Peyer's patch (tissue), 4 donors: ENCODE measurements around the gene PTOV1. TPM values are rescaled to one million over a fixed set of nuclear protein-coding genes. Genes with fewer than 3 reads are reported as not detected.

Source experiments
- DNase-seq, 3 donors: peaks; one replicate each; pipeline ENCODE4 v3.0.0-alpha.2; 2017 to 2019
- H3K27ac ChIP-seq, 4 donors: fragments of 200-600 bp; sonication (generic); one replicate each; pipeline ENCODE4 v1.5.1; 2016 to 2019
- H3K27me3 ChIP-seq, 2 donors: fragments of 200-600 bp; sonication (generic); one replicate each; pipeline ENCODE4 v1.5.1; 2019
- H3K36me3 ChIP-seq, 3 donors: fragments of 200-600 bp; sonication (generic); one replicate each; pipeline ENCODE4 v1.5.1; 2016 to 2019
- H3K4me1 ChIP-seq, 4 donors: fragments of 200-600 bp; sonication (generic); one replicate each; pipeline ENCODE4 v1.5.1; 2016 to 2019
- H3K4me3 ChIP-seq, 4 donors: fragments of 200-600 bp; sonication (generic); 1 replicate in 3 of 4; 2 replicates in 1 of 4; pipeline ENCODE4 v1.5.1; 2016 to 2019; ENCODE audit warnings: mild to moderate bottlenecking in 1 of 4
- H3K9me3 ChIP-seq, 4 donors: fragments of 200-600 bp; sonication (generic); one replicate each; pipeline ENCODE4 v1.5.1; 2016 to 2019; ENCODE audit warnings: mild to moderate bottlenecking in 1 of 4
- POLR2A ChIP-seq, 2 donors: fragments of 450-650 bp; IDR thresholded peaks; one replicate each; pipeline ENCODE4 v1.5.1; 2017; ENCODE audit warnings: antibody characterized with exemption in 2 of 2, mild to moderate bottlenecking in 2 of 2, moderate library complexity in 2 of 2
- total RNA-seq, 4 donors: library from RNA; depleted of rRNA; stranded (reverse); fragments of >200 nt; gene quantifications; one replicate each; pipeline ENCODE4 v1.1.0, GENCODE V29; 2016
- TF ChIP-seq, protein P1 (sequence below), 6 experiments: fragments of 450-650 bp in 4 of 6; fragments of 200-600 bp in 2 of 6; sonication (generic) in 1 of 6; IDR thresholded peaks; one replicate each; pipeline ENCODE4 v1.5.1; 2017 to 2019; ENCODE audit warnings: antibody characterized with exemption in 6 of 6, mild to moderate bottlenecking in 3 of 6, moderate library complexity in 1 of 6

PTOV1 gene
- total RNA-seq, 4 donors from 2014 or later = 80.0 to 153 (median 95.9) TPM

DNA sequence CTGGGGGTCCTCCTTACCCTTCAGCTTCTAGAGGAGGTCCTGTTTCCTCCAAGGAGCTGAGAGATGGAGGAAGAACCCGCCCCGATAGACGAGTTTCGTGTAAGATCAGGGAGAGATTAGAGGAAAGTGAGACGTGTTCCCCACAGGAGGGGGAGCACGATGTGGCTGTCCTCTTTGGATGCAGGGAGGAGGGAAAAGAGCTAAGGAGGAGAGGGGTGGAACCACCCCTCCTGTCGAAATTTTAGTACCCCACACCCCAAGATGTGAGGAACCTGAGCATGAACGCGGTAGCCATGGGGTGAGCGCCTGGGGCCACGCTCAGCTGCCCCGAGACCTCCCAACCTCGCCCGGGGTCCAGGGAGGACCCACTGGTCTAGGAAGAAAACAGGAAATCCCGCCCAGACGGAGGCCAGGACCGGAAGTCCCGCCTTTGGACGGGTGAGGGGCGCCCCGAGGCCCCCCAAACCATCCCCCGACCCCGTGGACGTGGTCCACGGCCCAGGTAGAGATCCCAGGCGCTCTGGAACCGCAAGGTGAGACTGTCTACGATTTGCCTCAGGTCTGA is 25.0 kb downstream of the PTOV1 start:
- peaks cover 0 to 38% (median 0%) of the 10 kb centered on the region in 3 donors for H3K36me3 ChIP-seq

DNA sequence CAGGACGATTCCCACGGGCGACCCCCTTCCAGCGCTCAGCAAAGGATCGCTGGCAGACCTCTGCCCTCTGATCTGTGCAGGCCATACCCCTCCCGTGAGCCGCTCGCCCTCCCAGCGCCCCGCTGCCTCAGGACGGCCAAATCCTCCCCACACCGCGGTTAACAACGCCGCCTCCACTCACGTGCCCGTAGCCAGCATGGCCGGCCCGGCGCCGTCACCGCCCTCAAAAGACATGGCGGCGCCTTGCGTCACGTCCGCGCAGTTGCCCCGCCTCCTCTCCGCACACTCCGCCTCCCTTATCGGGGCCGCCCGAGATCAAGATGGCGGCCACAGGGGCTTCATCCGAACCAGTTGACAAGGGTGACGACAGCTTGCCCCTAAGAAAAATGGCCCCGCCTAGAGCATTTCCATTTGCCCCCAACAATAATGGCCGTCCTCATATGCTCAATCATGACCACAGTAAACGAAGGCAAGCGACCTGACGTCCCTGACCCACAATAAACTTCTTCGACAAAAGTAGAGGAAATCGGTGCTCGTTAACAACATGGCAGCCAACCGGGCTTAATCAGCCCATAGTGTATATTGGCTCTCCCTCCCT is 25.6 kb downstream of the PTOV1 start:
- H3K9me3 ChIP-seq = no peaks in the 10 kb centered on the region
- peak; percentile 98 to 99 (median 98) for DNase-seq
- H3K4me1 ChIP-seq = peaks cover 0 to 27% (median 4%) of the 10 kb centered on the region in 4 donors
- TF ChIP-seq, protein P1, sequence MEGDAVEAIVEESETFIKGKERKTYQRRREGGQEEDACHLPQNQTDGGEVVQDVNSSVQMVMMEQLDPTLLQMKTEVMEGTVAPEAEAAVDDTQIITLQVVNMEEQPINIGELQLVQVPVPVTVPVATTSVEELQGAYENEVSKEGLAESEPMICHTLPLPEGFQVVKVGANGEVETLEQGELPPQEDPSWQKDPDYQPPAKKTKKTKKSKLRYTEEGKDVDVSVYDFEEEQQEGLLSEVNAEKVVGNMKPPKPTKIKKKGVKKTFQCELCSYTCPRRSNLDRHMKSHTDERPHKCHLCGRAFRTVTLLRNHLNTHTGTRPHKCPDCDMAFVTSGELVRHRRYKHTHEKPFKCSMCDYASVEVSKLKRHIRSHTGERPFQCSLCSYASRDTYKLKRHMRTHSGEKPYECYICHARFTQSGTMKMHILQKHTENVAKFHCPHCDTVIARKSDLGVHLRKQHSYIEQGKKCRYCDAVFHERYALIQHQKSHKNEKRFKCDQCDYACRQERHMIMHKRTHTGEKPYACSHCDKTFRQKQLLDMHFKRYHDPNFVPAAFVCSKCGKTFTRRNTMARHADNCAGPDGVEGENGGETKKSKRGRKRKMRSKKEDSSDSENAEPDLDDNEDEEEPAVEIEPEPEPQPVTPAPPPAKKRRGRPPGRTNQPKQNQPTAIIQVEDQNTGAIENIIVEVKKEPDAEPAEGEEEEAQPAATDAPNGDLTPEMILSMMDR (IDR thresholded peaks at IDR 0.05) = no peak
- peak; percentile 10 to 20 for TF ChIP-seq POLR2A (IDR thresholded peaks at IDR 0.05)
- H3K27me3 ChIP-seq = no peaks in the 10 kb centered on the region
- peak overlapping the region; percentile 59 to 92 (median 69) for H3K4me3 ChIP-seq
- peak overlapping the region; percentile 92 to 98 (median 94) for H3K27ac ChIP-seq
- peaks cover 0 to 38% (median 0%) of the 10 kb centered on the region in 3 donors for H3K36me3 ChIP-seq

More for the DNA sequence above, 25.0 kb downstream of the PTOV1 start:
- no peaks in the 10 kb centered on the region for H3K9me3 ChIP-seq
- H3K27me3 ChIP-seq = no peaks in the 10 kb centered on the region
- H3K4me3 ChIP-seq = peak overlapping the region; percentile 59 to 92 (median 69)
- peak; percentile 51 to 82 (median 68) for DNase-seq
- TF ChIP-seq, protein P1 (IDR thresholded peaks at IDR 0.05) = no peak
- TF ChIP-seq POLR2A (IDR thresholded peaks at IDR 0.05) = no peak
- peak overlapping the region; percentile 92 to 98 (median 94) for H3K27ac ChIP-seq
- peaks cover 0 to 27% (median 4%) of the 10 kb centered on the region in 4 donors for H3K4me1 ChIP-seq

DNA sequence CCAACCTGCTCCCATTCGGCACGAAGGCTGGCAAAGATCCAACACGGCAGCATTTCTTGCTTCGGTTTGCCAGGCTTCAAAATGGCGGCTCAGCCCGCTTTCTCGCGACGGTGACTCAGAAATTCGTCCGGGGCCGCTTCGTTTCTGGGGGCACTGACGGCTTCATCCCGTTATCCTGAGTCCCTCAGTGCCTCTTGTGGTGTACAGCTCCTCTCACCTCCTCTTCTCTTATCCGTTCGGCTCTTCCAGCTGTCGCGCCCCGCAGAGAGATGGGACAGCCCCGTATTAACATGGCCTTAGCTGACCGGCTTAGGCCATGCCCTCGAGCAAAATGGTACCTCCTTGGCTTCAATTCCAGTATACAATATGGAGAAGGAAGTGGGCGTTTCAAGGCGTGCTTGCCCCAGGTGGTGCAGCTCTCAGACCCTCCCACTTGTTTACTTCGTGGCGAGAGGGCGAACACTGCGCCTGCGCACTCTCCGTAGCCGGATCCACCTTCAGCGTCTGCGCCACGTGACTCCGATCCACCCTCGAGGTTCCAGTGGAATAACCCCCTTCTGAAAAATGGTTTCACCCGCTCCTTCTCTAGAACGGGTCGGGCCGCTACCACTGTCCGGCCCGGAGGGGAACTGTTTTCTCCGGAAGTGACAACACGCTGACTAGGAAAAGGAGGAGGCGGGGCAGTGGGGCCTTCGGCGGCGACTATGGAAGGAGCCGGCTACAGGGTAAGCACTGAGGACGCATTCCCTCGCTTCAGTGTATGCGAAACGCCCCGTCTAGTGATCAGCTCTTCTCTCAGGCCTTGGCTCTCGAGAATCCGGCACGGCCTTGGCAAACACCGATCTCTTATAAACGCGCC is 26.3 kb downstream of the PTOV1 start, which contains the start of the genes AKT1S1 and TBC1D17:
AKT1S1 (minus strand) TSS at position 336 of the 859 bp plus-strand sequence. CDS start 4,060 bp downstream, outside the sequence.
TBC1D17 (plus strand) TSS at position 683 of the 859 bp plus-strand sequence; CDS start at position 705, 22 bp downstream.
- TF ChIP-seq POLR2A (IDR thresholded peaks at IDR 0.05) = peak; percentile 83 to 87
- TF ChIP-seq, protein P1 (IDR thresholded peaks at IDR 0.05) = no peak
- no peaks in the 10 kb centered on the region for H3K27me3 ChIP-seq
- peaks cover 0 to 45% (median 0%) of the 10 kb centered on the region in 3 donors for H3K36me3 ChIP-seq
- no peaks in the 10 kb centered on the region for H3K9me3 ChIP-seq
- peak within 1 kb of the TSS; percentile 92 to 98 (median 94) for H3K27ac ChIP-seq
- H3K4me1 ChIP-seq = peaks cover 0 to 27% (median 4%) of the 10 kb centered on the region in 4 donors
- peak within 1 kb of the TSS; percentile 59 to 92 (median 76) for H3K4me3 ChIP-seq
- peak; percentile 98 to 100 (median 99) for DNase-seq

DNA sequence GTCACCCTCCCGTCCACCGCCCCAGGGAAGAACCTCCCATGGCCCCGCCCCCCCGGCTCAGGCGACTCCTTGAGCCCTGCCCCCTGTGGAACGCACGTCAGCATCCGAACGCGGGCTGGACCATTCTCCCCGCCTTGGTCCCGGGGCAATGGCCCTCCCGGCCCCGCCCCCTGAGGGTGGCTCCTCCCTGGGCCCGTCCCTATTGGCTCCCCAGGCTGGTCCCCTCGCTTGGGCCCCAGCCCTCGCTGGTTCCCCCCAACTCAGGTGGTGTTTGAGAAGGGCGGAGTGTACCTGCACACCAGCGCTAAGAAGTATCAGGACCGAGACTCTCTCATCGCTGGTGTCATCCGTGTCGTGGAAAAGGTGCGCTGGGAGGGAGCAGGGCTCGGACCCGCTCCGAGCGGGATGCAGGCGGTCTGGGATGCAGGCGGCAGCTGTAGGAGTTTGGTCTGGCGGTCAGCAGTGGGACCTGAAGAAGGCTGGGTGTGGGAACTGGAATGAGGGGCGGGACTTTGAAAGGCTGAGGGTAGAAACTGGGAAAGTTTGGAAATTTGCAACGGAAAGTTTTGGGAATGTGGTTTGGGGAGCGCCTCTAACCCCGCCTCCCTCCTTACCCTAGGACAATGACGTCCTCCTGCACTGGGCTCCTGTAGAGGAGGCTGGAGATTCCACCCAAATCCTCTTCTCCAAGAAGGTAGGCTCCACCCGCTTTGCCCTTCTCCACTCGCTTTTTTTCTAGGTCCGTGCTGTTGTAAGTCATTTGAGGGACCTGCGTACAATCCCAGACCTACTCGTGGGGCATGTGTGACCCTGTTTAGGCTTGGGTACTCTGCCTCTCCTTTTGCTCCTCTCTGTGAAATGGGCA is 27.2 kb downstream of the PTOV1 start:
- H3K27me3 ChIP-seq = no peaks in the 10 kb centered on the region
- TF ChIP-seq POLR2A (IDR thresholded peaks at IDR 0.05) = no peak
- TF ChIP-seq, protein P1 (IDR thresholded peaks at IDR 0.05) = no peak

More for the DNA sequence above, 27.2 kb downstream of the PTOV1 start:
- peaks cover 0 to 46% (median 4%) of the 10 kb centered on the region in 3 donors for H3K36me3 ChIP-seq
- peaks cover 0 to 27% (median 4%) of the 10 kb centered on the region in 4 donors for H3K4me1 ChIP-seq
- peak; percentile 99 to 100 (median 99) for DNase-seq
- peak overlapping the region; percentile 59 to 92 (median 76) for H3K4me3 ChIP-seq
- peak overlapping the region; percentile 92 to 98 (median 94) for H3K27ac ChIP-seq
- no peaks in the 10 kb centered on the region for H3K9me3 ChIP-seq
